Inflammatory macrophage treated with lipopolysaccharide for 4 hours (primary cell): ENCODE results near the gene MINDY4.

Source experiments
- DNase-seq: peaks from one replicate; pipeline ENCODE4 v3.0.0-alpha.2; 2020

The MINDY4 gene

DNA sequence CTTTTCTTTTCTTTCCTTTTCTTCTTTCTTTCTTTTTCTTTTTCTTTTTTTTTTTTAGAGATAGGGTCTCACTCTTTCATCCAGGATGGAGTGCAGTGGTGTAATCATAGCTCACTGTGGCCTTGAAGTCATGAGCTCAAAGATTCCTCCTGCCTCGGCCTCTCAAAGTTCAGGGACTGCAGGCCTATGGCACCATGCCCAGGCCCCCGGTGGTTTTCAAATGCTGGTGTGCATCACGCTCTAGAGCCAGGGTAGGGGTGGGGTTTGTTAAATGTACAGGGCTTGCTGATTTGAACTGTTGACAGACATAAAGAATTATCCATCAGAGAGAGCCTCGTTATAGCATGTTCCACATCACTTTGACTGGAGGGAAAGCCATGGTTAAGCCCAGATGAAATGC is 5.8 kb downstream of the MINDY4 start:
- no peak for DNase-seq

- DNase-seq = no peak
Observed at GRCh38 chr7:30778255-30779025, 7.2 kb downstream of the MINDY4 start.

GRCh38 chr7:30779574-30779973 is 8.4 kb downstream of the MINDY4 start:
- no peak for DNase-seq

DNA sequence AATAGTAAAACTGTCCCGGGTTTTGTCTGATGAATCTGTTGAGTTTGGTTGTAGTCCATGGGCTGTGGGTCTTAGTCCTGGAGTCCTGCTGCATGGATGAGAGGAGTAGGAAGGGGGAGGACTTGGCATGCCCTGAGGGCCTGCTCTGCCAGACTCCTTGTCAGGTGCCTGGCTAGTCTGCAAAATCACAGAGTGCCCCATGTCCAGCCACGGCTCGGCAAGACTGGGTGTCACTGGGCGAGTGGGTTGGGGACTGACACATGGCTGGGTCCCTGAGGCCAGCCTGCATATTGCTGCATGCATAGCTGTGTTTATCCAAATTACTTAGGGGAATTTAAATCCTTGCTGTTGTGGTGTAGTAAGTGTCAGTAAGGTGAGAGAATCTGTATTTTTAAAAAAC is 9.7 kb downstream of the MINDY4 start:
- DNase-seq = no peak

- DNase-seq = no peak
Observed at GRCh38 chr7:30782690-30783089, 11.5 kb downstream of the MINDY4 start.

DNA sequence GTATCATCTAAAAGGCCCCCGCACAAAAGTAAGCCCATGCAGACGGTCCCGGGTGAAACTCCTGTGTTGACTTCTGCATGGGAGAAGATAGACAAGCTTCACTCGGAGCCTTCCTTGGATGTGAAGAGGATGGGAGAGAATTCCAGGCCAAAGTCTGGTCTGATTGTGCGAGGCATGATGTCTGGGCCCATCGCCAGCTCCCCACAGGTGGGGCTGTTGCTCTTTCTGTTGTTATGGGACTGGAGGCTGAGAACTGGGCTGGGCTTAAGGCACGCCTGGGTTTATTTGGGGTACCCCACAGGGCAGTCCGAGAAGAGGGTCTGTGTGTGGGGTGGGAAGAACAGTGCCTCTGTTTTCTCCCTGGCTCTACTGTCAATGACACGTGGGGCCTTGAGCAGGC is 14.6 kb downstream of the MINDY4 start:
- no peak for DNase-seq

GRCh38 chr7:30787486-30787885 is 16.3 kb downstream of the MINDY4 start:
- DNase-seq = peak; percentile 11

- DNase-seq = no peak
Observed at GRCh38 chr7:30788640-30789333, 17.6 kb downstream of the MINDY4 start.

- peak; percentile 82 for DNase-seq
Observed at GRCh38 chr7:30789334-30789711, 18.1 kb downstream of the MINDY4 start.

DNA sequence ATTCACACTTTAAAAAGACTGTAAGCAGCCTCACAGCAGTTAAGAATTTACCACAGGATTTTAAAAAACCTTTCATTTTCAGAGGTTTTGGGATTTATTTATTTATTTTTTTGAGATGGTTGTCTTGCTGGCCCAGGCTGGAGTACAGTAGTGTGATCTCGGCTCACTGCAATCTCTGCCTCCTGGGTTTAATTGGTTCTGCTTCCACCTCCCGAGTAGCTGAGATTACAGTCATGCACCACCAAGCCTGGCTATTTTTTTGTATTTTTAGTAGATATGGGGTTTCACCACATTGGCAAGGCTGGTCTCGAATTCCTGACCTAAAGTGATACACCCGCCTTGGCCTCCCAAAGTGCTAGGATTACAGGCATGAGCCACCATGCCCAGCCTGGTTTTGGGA is 19.1 kb downstream of the MINDY4 start:
- DNase-seq = no peak

GRCh38 chr7:30791114-30791513 is 19.9 kb downstream of the MINDY4 start:
- DNase-seq = no peak

DNA sequence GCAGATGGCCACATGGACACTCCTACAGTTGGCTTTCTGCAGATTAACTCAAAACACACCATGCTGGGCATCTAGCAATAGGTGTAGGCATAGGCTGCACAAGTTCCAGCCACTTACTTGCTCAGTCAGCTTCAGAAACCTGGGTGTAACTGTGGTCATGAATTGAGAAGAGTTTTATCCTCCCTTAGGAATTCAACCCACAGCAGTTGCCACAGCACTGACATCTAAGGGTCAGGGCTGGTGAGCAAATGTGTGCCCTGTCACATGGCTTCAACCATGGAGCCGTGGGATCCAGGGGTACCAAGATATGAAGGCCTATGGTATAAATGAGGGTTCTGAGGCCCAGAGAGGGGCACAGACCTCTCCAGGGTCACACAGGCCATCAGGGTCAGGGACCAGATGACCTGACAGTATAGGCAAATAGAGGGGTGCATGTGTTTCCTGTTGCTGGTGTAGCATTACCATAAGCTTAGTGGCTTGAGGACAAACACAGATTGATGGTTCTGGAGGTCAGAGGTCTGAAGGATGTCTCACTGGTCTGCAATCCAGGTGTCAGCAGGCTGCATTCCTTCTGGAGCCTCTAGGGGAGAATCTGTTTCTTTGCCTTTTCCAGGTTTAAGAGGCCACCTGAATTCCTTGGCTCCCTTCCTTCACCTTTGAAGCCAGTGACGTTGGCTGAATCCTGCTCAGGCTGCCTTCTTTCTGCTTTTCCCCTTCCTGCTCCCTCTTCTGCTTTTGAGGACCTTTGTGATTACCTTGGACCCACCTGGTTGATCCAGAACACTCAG is 24.1 kb downstream of the MINDY4 start:
- DNase-seq = no peak

DNA sequence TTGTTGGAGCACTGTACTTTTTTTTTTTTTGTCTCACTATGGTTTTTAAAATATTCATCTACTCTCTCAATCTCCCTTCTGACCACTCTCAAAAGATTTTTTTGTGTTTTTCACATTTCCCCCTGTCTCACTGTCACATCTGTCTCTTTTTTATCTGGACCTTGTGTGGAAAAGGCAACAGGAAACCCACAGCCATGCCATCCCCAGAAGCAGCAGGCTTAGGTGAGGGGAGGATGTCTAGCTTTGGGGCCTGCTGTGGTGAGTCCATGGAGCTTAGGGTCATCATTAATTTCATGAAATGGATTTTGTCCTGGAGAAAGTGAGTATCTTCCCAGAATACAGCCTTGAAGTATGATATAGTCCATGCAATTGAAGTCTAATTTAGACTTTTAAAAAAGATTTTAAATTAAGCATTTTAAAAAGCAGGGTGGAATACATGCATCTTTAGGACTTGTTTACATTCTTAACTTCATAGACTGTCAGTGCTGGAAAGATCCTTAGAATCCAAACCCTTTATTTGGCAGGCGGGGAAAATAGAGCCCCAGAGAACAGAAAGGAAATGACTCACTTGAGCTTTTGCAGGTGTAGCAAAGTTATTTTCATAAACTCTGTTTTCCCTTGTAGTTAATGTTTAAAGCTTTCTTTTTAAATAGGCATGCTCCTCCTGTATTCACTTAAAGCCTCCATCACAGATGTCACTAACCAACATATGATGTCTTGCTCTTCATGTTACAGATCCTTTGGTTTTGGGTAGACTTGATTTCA is 25.1 kb downstream of the MINDY4 start:
- no peak for DNase-seq

DNA sequence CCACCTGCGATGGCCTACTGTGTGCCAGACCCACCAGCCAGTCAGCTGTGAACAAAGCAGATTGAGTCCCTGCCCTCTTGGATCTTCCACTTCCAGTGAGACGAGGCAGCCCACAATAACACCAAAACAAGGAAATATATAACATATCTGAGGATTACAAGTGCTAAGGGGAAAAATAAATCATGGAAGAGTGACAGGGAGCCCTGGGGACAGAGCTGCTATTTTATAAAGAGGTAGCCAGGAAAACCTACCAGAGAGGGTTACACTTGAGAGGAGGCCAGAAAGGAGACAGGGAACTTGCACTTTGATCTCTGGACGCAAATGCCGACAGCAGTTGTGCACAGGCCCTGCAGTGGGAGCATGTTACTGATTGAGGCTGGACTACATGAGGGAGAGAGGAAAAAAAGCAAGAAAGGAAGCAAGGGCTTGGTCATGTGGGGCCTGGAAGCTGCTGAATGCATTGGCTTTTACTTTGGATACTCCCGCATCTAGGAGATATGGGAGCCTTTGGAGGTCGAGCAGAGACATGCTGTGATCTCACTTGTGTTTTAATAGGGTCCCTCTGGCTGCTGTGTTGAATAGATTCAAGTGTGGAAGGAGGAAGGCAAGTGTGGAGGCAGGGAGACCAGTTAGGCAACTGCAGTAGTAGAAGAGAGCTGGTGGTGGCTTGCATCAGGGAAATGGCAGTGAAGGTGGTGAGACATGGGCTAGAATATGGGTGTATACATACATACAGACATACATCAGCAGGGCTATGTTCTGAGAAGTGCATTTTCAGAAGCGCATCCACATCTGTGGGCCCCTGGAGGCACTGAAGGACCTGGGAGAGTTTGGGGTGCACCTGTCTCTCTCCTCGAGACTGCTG is 26.2 kb downstream of the MINDY4 start:
- no peak for DNase-seq

DNA sequence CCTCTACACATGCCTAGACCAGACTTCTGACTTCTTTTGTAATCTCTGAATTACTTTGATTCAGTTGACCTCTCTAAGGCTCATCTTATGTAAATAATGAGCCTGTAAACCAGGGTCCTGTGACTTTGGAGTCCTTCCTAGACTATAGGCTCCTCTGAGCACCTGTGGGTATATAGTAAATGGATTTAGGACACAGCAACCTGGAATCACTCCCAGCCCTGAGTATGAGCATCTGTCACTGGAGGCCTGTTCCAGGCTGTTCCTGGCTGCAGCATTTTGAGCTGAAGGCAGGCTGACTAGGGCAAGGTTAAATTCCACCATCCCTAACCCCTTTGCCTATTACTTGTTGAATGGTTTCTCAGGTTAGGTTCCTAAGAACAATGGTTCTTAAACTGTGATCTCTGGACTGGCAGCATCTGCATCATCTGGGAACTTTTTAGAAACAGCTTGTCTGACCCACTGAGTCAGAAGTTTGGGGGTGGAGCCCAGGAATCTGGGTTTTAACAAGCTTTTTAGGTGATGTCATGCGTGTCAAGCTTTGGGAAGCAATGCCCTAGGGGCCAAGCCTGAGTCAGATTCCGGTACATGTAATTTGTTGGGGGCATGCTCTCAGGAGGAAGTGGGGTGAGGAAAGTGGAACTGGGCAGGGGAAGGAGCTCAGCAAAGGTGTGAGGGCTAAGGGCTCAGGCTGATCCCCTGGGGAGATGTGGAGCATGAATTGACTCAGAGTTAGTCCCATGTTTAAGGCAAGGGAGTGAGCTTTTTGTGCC is 28.2 kb downstream of the MINDY4 start:
- peak; percentile 6 for DNase-seq

GRCh38 chr7:30799976-30800661 is 28.9 kb downstream of the MINDY4 start:
- no peak for DNase-seq

DNA sequence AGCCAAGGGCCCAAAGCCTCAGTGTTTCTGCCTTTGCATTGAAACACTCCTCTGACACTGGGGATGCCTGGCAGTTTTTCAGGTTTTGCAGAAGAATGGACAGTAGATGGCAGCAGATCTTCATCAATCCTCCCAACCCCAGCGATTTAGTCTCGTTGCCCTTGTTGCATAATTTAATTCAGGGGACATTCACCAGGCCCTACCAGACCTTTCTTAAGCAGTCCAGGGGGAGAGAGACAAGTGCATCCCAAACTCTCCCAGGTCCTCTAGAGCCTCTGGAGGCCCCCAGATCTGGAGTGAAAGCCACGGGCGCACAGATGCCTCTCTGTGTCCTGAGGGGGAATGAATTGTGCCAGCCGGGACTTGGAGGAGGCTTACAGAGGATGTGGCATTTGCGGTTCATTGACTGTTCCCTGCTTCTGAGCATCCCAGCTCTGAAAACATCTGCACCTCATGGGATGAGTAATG is 29.6 kb downstream of the MINDY4 start:
- DNase-seq = peak; percentile 51

DNA sequence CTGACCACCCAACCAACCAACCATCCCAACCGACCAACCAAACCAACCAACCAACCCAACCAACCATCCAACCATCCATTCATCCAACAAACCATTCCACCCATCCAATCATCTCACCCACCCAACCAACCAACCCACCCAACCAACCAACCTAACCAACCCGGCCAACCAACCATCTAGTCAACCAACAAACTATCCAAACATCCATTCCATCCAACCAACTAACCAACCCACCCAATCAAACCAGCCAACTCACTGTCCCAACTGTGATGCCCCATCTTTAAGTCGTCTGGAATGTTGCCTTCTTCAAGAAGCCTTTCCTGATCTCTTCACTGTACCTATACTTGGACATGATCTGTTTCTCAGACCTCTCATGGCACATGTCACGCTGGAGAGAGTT is 31.6 kb downstream of the MINDY4 start:
- DNase-seq = no peak

DNA sequence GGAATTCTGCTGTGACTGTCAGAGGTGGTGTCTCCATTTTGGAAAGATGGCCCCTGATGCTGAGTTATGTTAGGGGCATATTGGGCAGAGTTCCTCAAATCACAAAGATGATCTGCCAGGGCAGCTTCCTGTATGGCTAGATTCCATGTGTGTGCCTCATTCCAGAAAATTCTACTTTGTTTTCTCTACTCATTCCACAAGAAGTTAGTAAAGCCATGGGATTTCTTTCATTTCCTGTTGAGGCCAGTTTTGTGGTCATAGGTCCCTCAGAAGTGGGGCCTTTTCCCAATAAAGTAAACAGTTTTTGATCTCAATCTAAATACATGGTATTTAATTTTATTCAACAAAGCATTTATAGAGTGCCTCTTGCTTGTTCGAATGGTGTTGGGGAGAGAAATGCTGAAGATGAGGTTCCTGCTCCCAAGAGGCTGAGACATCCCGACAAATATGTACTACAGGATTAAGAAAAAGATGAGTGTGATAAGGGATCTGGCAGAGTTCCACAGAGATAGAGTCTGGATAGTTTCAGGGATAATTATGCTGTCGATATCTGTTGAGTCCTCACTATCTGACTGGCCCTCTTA is 33.0 kb downstream of the MINDY4 start:
- no peak for DNase-seq

GRCh38 chr7:30805081-30805691 is 34.0 kb downstream of the MINDY4 start:
- no peak for DNase-seq
